LHCN-M2 (cell line): ENCODE measurements around the gene ATP10A. TPM values are rescaled to one million over a fixed set of nuclear protein-coding genes. Genes with fewer than 3 reads are reported as not detected.
"Not testable (repeated sequence)": the region's sequence is repeated elsewhere in the genome, so short reads cannot be mapped to it uniquely, and the experiment has no call there.

ENCODE experiments used
- DNase-seq: peaks from one replicate; pipeline ENCODE4 v3.0.0-alpha.2; 2012; ENCODE audit warnings: low read depth
- total RNA-seq: library from RNA; depleted of rRNA; stranded (reverse); fragments of >200 nt; gene quantifications from 2 replicates; pipeline ENCODE4 v1.2.3, GENCODE V29; 2014

Gene ATP10A
- total RNA-seq, 1 experiment from 2014 or later: 0.69 TPM

- not testable (repeated sequence) for DNase-seq
Measured at GRCh38 chr15:25856059-25856458, 7.1 kb downstream of the ATP10A start.

- DNase-seq: no peak
Measured at GRCh38 chr15:25852661-25853524, 10.2 kb downstream of the ATP10A start.

- no peak for DNase-seq
Measured at GRCh38 chr15:25852027-25852426, 11.1 kb downstream of the ATP10A start.

GRCh38 chr15:25850154-25851111 lies 12.7 kb downstream of the ATP10A start:
- DNase-seq: peak; percentile 78

- DNase-seq: peak; percentile 66
Measured at GRCh38 chr15:25849157-25849921, 13.8 kb downstream of the ATP10A start.

- no peak for DNase-seq
Measured at GRCh38 chr15:25848784-25849156, 14.4 kb downstream of the ATP10A start.

- DNase-seq: no peak
Measured at GRCh38 chr15:25848325-25848724, 14.8 kb downstream of the ATP10A start.

- DNase-seq: peak; percentile 45
Measured at GRCh38 chr15:25847051-25847450, 16.1 kb downstream of the ATP10A start.

GRCh38 chr15:25846377-25846776 lies 16.8 kb downstream of the ATP10A start:
- DNase-seq: no peak

GRCh38 chr15:25844981-25845680 lies 18.0 kb downstream of the ATP10A start:
- DNase-seq: no peak

- DNase-seq: no peak
Measured at GRCh38 chr15:25844542-25844941, 18.6 kb downstream of the ATP10A start.

GRCh38 chr15:25844076-25844475 lies 19.1 kb downstream of the ATP10A start:
- no peak for DNase-seq

- no peak for DNase-seq
Measured at GRCh38 chr15:25839638-25840156, 23.4 kb downstream of the ATP10A start.

GRCh38 chr15:25838871-25839195 lies 24.3 kb downstream of the ATP10A start:
- DNase-seq: no peak

GRCh38 chr15:25838191-25838870 lies 24.8 kb downstream of the ATP10A start:
- no peak for DNase-seq

- peak; percentile 12 for DNase-seq
Measured at GRCh38 chr15:25832158-25832557, 31.0 kb downstream of the ATP10A start.

GRCh38 chr15:25830844-25831451 lies 32.2 kb downstream of the ATP10A start:
- peak; percentile 86 for DNase-seq

- peak; percentile 6 for DNase-seq
Measured at GRCh38 chr15:25829073-25829472, 34.1 kb downstream of the ATP10A start.

GRCh38 chr15:25825207-25825606 lies 37.9 kb downstream of the ATP10A start:
- DNase-seq: no peak

GRCh38 chr15:25824618-25825017 lies 38.5 kb downstream of the ATP10A start:
- DNase-seq: no peak
